Measurements from ENCODE around the gene KCNG4.

GRCh38 chr16:84243732-84244131 is 3.9 kb upstream of the KCNG4 start:
- TF ChIP-seq RAD21 (IDR thresholded peaks at IDR 0.05; ENCODE audit: insufficient read depth, low read depth, low read length) = no peak
- no peak for TF ChIP-seq PAX5 (IDR thresholded peaks at IDR 0.05; ENCODE audit: borderline replicate concordance, low read depth, low read length)
- no peak for TF ChIP-seq POLR2A (IDR thresholded peaks at IDR 0.05; ENCODE audit: low read depth, low read length)
- no peak for TF ChIP-seq JUND (IDR thresholded peaks at IDR 0.05; ENCODE audit: low read depth, low read length)
- TF ChIP-seq CHD2 (IDR thresholded peaks at IDR 0.05; ENCODE audit: borderline replicate concordance, low read depth, low read length) = no peak
- TF ChIP-seq RCOR1 (conservative IDR thresholded peaks at IDR 0.05; ENCODE audit: low read depth, low read length) = no peak
- no peak for TF ChIP-seq MYC (IDR thresholded peaks at IDR 0.05; ENCODE audit: insufficient read depth, insufficient read length, insufficient replicate concordance, low read length, severe bottlenecking)
- TF ChIP-seq HDGF (IDR thresholded peaks at IDR 0.05) = no peak
- TF ChIP-seq SP1 (IDR thresholded peaks at IDR 0.05; ENCODE audit: low read depth, low read length) = no peak
- TF ChIP-seq ZNF274 (IDR thresholded peaks at IDR 0.05; ENCODE audit: insufficient read depth, insufficient read length) = no peak

Measured in GM12878 (cell line).